H9 (cell line): ENCODE data around the gene ACTN2. TPM values are rescaled to one million over a fixed set of nuclear protein-coding genes. Genes with fewer than 3 reads are reported as not detected.

Experiments
- DNase-seq: peaks from one replicate; pipeline ENCODE4 v3.0.0-alpha.2; 2017
- H2AFZ ChIP-seq: one replicate; pipeline ENCODE4 v1.6.1; 2013; ENCODE audit warnings: mild to moderate bottlenecking, low read length, control low read depth, moderate library complexity
- H2AK5ac ChIP-seq: 2 replicates; pipeline ENCODE4 v1.6.1; 2013; ENCODE audit warnings: low read length, control low read depth, mixed read lengths; ENCODE audit not compliant: insufficient read length
- H2BK120ac ChIP-seq: one replicate; pipeline ENCODE4 v1.6.1; 2013; ENCODE audit warnings: low read depth, mild to moderate bottlenecking, low read length, control low read depth, inconsistent platforms; ENCODE audit not compliant: poor library complexity, severe bottlenecking
- H2BK12ac ChIP-seq: 2 replicates; pipeline ENCODE4 v1.6.1; 2013; ENCODE audit warnings: low read length, control low read depth, mixed read lengths, low read depth; ENCODE audit not compliant: insufficient read length
- H2BK15ac ChIP-seq: 2 replicates; pipeline ENCODE4 v1.6.1; 2013; ENCODE audit warnings: low read depth, low read length, control low read depth
- H2BK20ac ChIP-seq: one replicate; pipeline ENCODE4 v1.6.1; 2013; ENCODE audit warnings: low read depth, mild to moderate bottlenecking, low read length, control low read depth, inconsistent platforms; ENCODE audit not compliant: poor library complexity, severe bottlenecking
- H2BK5ac ChIP-seq: 2 replicates; pipeline ENCODE4 v1.6.1; 2013; ENCODE audit warnings: low read length, control low read depth, mixed read lengths; ENCODE audit not compliant: insufficient read length
- H3K14ac ChIP-seq: 2 replicates; pipeline ENCODE4 v1.6.1; 2013; ENCODE audit warnings: low read length, control low read depth; ENCODE audit not compliant: insufficient read depth
- H3K18ac ChIP-seq: 2 replicates; pipeline ENCODE4 v1.6.1; 2013; ENCODE audit warnings: low read depth, mild to moderate bottlenecking, mixed read lengths, low read length, control low read depth; ENCODE audit not compliant: insufficient read length
- H3K23ac ChIP-seq: 2 replicates; pipeline ENCODE4 v1.6.1; 2013; ENCODE audit warnings: low read length, control low read depth, mixed read lengths, low read depth; ENCODE audit not compliant: insufficient read length
- H3K23me2 ChIP-seq: 2 replicates; pipeline ENCODE4 v1.6.1; 2013; ENCODE audit warnings: low read depth, mild to moderate bottlenecking, mixed read lengths, low read length, control low read depth; ENCODE audit not compliant: insufficient read length, poor library complexity, severe bottlenecking
- H3K27ac ChIP-seq: 2 replicates; pipeline ENCODE4 v1.5.1; 2013; ENCODE audit warnings: low read length, control low read depth, mixed read lengths, low read depth; ENCODE audit not compliant: insufficient read length
- H3K27me3 ChIP-seq: 2 replicates; pipeline ENCODE4 v1.6.1; 2013; ENCODE audit warnings: low read length, control low read depth, inconsistent platforms; ENCODE audit not compliant: insufficient read depth
- H3K4ac ChIP-seq: 2 replicates; pipeline ENCODE4 v1.6.1; 2013; ENCODE audit warnings: low read depth, mild to moderate bottlenecking, control low read depth, inconsistent platforms, low read length, moderate library complexity
- H3K4me1 ChIP-seq: 2 replicates; pipeline ENCODE4 v1.6.1; 2013; ENCODE audit warnings: low read length, control low read depth, inconsistent platforms; ENCODE audit not compliant: insufficient read depth
- H3K4me2 ChIP-seq: 2 replicates; pipeline ENCODE4 v1.6.1; 2013; ENCODE audit warnings: low read length, control low read depth, mixed read lengths; ENCODE audit not compliant: insufficient read length, insufficient read depth
- H3K56ac ChIP-seq: 2 replicates; pipeline ENCODE4 v1.6.1; 2013; ENCODE audit warnings: low read depth, mild to moderate bottlenecking, mixed read lengths, low read length, control low read depth; ENCODE audit not compliant: insufficient read length
- H3K79me1 ChIP-seq: 2 replicates; pipeline ENCODE4 v1.6.1; 2013; ENCODE audit warnings: low read depth, mild to moderate bottlenecking, moderate library complexity, low read length, control low read depth, inconsistent platforms; ENCODE audit not compliant: insufficient read depth, poor library complexity, severe bottlenecking
- H3K79me2 ChIP-seq: 2 replicates; pipeline ENCODE4 v1.6.1; 2013; ENCODE audit warnings: low read length, control low read depth, inconsistent platforms; ENCODE audit not compliant: insufficient read depth
- H3K9ac ChIP-seq: 2 replicates; pipeline ENCODE4 v1.6.1; 2013; ENCODE audit warnings: low read length, control low read depth, mixed read lengths; ENCODE audit not compliant: insufficient read length; ENCODE audit errors: extremely low read depth
- H3K9me3 ChIP-seq: one replicate; pipeline ENCODE4 v1.6.1; 2013; ENCODE audit warnings: low read depth, low read length, inconsistent platforms; ENCODE audit not compliant: control insufficient read depth
- H3T11ph ChIP-seq: one replicate; pipeline ENCODE4 v1.6.1; 2013; ENCODE audit warnings: mild to moderate bottlenecking, low read length, control low read depth, inconsistent platforms
- H4K20me1 ChIP-seq: one replicate; pipeline ENCODE4 v1.6.1; 2013; ENCODE audit not compliant: control insufficient read depth, insufficient read length, insufficient read depth
- H4K5ac ChIP-seq: 2 replicates; pipeline ENCODE4 v1.6.1; 2013; ENCODE audit warnings: low read depth, mild to moderate bottlenecking, mixed read lengths, low read length, control low read depth; ENCODE audit not compliant: insufficient read length
- H4K8ac ChIP-seq: replicated peaks from 2 replicates; pipeline ENCODE4 v1.6.1; 2013; ENCODE audit warnings: low read length, control low read depth, mixed read lengths, low read depth; ENCODE audit not compliant: insufficient read length
- H4K91ac ChIP-seq: 2 replicates; pipeline ENCODE4 v1.6.1; 2013; ENCODE audit warnings: low read depth, mild to moderate bottlenecking, moderate library complexity, mixed read lengths, low read length, control low read depth; ENCODE audit not compliant: insufficient read length
- H3K27ac Mint-ChIP-seq, 3 experiments: 2 replicates in 2 of 3; 3 replicates in 1 of 3; pipeline ENCODE4 v1.8.0; 2020 to 2021; ENCODE audit warnings: mixed read lengths in 3 of 3, mild to moderate bottlenecking in 1 of 3, moderate library complexity in 1 of 3
- H3K27me3 Mint-ChIP-seq: 2 replicates; pipeline ENCODE4 v1.8.0; 2021; ENCODE audit warnings: low read depth, mild to moderate bottlenecking, moderate library complexity, mixed read lengths
- H3K36me3 Mint-ChIP-seq, 3 experiments: 2 replicates in 2 of 3; 3 replicates in 1 of 3; pipeline ENCODE4 v1.8.0; 2020 to 2021; ENCODE audit warnings: low read depth in 3 of 3, mixed read lengths in 3 of 3; ENCODE audit not compliant: insufficient read depth in 1 of 3
- H3K4me1 Mint-ChIP-seq, 2 experiments: 2 replicates each; pipeline ENCODE4 v1.8.0; 2020; ENCODE audit warnings: mixed read lengths in 2 of 2
- H3K4me3 Mint-ChIP-seq, 2 experiments: 2 replicates in 1 of 2; 3 replicates in 1 of 2; pipeline ENCODE4 v1.8.0; 2020 to 2021; ENCODE audit warnings: mild to moderate bottlenecking in 2 of 2, mixed read lengths in 2 of 2, moderate library complexity in 1 of 2
- H3K9me3 Mint-ChIP-seq, 2 experiments: 2 replicates in 1 of 2; 3 replicates in 1 of 2; pipeline ENCODE4 v1.8.0; 2020; ENCODE audit warnings: mild to moderate bottlenecking in 2 of 2, mixed read lengths in 2 of 2, moderate library complexity in 1 of 2
- WGBS: extraction: QIAGEN DNeasy Blood & Tissue Kit; methylation state at CpG from one replicate; pipeline ENCODE4 v1.1.7; 2013; ENCODE audit warnings: missing lambda C conversion rate, low lambda C conversion rate, mixed read lengths; ENCODE audit not compliant: insufficient read length; ENCODE audit errors: extremely low coverage; 5-methylcytosine and 5-hydroxymethylcytosine counted together
- total RNA-seq: library from RNA; stranded (reverse); gene quantifications from 2 replicates; pipeline ENCODE4 v1.2.1, GENCODE V29; 2021
- TF ChIP-seq, protein P1 (sequence below): fragments of 200-600 bp; sonication (generic); conservative IDR thresholded peaks from 3 replicates; pipeline ENCODE4 v1.8.0; 2021; ENCODE audit warnings: antibody characterized with exemption, mild to moderate bottlenecking

The ACTN2 gene
- total RNA-seq, 1 experiment from 2014 or later: 2.3 TPM

DNA sequence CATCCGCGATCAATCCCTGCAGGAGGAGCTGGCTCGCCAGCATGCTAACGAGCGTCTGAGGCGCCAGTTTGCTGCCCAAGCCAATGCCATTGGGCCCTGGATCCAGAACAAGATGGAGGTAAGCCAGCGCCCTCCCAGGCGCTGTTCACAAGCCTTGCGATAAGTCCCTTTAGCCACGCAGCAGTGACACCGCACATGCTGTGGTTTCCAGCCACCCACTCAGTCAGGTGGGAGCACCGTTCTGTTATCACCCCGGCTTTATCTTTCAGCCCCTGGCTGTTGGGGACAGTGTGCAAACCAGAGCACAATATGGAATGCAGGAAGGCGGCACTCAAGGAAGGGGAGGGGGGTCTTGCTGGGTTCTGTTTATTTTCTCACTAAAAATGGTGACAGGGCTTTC is 67.7 kb downstream of the ACTN2 start:
- H2BK20ac ChIP-seq: no peak overlapping the region
- no peak overlapping the region for H4K5ac ChIP-seq
- no CpG with 5 or more reads among the region's 14 CpGs for WGBS

More for the DNA sequence above, 67.7 kb downstream of the ACTN2 start:
- H3K56ac ChIP-seq: no peak overlapping the region
- no peak overlapping the region for H3K27ac ChIP-seq
- no peak overlapping the region for H2BK5ac ChIP-seq
- no peak overlapping the region for H2BK120ac ChIP-seq
- no peak overlapping the region for H3K4ac ChIP-seq
- no peak for DNase-seq
- no peaks in the 10 kb centered on the region for H3K79me1 ChIP-seq
- H4K20me1 ChIP-seq: no peaks in the 10 kb centered on the region
- no peak overlapping the region for H3K18ac ChIP-seq
- no peaks in the 10 kb centered on the region for H3K79me2 ChIP-seq
- H3K23me2 ChIP-seq: no peaks in the 10 kb centered on the region
- no peak overlapping the region for H3K14ac ChIP-seq
- H3K4me1 ChIP-seq: no peaks in the 10 kb centered on the region
- H3K4me1 Mint-ChIP-seq: peaks cover 0 to 2% of the 10 kb centered on the region in 2 experiments; a peak in 1 of 4 replicates
- no peak overlapping the region for H3K4me2 ChIP-seq
- H2AFZ ChIP-seq: no peak overlapping the region
- H2AK5ac ChIP-seq: no peak overlapping the region
- no peak overlapping the region for H3K23ac ChIP-seq
- no peak overlapping the region for H3K9ac ChIP-seq
- no peak overlapping the region for H2BK12ac ChIP-seq
- H4K91ac ChIP-seq: no peak overlapping the region
- H3K27me3 Mint-ChIP-seq: no peaks in the 10 kb centered on the region
- no peaks in the 10 kb centered on the region for H3K9me3 ChIP-seq
- no peak overlapping the region for H2BK15ac ChIP-seq
- H3K27me3 ChIP-seq: no peaks in the 10 kb centered on the region
- H3T11ph ChIP-seq: no peak overlapping the region
- H3K9me3 Mint-ChIP-seq: no peaks in the 10 kb centered on the region
- H3K36me3 Mint-ChIP-seq: peaks cover 0 to 8% (median 6%) of the 10 kb centered on the region in 3 experiments; a peak in 3 of 7 replicates
- H3K4me3 Mint-ChIP-seq: no peak overlapping the region
- H4K8ac ChIP-seq: no peak overlapping the region
- TF ChIP-seq, protein P1, sequence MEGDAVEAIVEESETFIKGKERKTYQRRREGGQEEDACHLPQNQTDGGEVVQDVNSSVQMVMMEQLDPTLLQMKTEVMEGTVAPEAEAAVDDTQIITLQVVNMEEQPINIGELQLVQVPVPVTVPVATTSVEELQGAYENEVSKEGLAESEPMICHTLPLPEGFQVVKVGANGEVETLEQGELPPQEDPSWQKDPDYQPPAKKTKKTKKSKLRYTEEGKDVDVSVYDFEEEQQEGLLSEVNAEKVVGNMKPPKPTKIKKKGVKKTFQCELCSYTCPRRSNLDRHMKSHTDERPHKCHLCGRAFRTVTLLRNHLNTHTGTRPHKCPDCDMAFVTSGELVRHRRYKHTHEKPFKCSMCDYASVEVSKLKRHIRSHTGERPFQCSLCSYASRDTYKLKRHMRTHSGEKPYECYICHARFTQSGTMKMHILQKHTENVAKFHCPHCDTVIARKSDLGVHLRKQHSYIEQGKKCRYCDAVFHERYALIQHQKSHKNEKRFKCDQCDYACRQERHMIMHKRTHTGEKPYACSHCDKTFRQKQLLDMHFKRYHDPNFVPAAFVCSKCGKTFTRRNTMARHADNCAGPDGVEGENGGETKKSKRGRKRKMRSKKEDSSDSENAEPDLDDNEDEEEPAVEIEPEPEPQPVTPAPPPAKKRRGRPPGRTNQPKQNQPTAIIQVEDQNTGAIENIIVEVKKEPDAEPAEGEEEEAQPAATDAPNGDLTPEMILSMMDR: no peak
- H3K27ac Mint-ChIP-seq: peak overlapping the region in 1 of 3 experiments; percentile 89; a peak in 2 of 7 replicates
